ENCODE measurements around the gene KRTDAP.

The KRTDAP gene, protein sequence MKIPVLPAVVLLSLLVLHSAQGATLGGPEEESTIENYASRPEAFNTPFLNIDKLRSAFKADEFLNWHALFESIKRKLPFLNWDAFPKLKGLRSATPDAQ

DNA sequence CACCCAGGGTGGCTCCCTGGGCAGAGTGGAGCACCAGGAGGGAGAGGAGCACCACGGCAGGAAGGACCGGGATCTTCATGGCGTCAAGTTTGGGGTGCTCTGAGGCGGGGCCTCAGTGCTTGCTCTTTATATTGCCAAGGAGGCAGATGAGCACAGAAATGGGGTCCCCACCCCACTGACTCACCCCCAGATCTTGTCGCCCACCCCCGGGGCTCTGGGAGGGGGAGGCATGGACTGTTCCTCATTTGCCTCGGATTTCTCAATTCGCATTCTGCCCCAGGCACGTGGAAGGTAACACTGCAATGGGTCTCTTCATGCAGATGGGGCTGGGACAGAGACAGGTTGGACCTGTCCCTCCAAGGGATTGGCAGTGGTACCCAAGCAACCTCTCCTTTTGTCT lies at the start of gene KRTDAP:
Gene KRTDAP (minus strand): TSS at position 101 of the 400 bp plus-strand sequence. CDS start 22 bp downstream, at position 79.
- no peak for DNase-seq

DNA sequence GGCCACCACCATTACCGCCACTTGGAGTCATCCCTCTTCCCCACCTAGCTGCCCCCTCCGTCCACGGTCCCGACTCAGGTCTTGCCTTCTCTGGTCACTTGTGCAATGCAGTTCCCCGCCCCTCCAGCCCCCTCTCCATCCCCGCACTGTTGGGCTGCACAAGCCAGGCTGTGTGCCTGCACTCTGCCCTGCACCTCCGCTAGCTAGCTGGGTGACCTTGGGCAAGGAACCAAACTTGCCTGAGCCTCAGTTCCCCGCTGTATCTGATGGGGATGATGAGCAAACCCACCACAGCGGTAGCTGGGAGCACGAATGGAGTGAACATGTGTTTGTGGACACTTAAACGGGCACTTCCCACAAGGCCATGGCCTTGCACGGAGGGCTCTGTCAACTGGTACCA lies 49.6 kb upstream of the KRTDAP start:
- no peak for DNase-seq

DNA sequence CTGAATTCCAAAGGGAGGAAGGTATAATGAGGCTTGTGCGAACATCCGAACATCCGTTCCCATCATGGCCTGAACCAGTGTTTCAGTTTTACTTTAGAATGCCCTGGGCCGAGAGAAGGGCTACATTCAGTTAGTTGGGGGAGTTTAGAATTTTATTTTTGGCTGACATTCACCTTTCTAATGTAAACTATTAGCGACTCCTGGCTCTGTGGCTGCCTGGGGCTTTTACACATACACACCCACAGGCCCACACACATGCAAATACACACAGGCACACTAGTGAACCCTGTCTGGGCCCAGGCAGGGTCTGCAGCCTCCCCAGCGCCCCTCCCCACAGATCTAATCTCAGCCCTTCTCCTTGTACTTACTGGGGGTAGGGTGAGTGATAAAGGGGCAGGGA lies 49.0 kb upstream of the KRTDAP start:
- no peak for DNase-seq

DNA sequence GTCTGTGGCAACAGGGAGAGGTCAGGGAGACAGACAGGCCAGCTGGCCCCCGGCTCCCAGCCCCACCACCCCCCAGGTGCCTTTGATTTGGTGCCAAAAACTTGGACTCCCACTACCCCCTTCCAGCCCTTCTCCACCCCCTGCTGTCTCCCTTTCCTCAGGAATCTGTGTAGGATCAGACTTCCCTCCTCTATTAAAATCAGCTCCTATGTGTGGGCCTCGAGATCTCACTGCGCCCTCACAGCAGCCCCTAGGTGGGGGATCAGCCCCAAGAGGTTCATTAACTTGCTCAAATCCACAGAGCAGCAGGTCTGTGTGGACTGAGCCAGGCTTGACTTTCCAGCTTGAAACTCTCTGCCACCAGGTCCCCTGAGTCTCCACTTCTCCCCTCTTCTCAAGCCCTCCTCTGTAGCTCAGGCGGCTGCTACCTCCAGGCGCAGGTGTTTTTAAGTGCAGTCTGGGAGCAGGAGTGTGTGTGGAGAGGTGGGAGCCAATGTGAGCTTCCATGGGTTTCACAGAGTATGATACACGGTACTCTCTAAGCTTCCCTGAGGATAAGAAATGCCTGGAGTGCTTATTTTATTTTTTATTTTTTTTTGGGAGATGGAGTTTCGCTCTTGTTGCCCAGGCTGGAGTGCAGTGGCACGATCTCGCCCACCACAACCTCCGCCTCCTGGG lies 44.7 kb upstream of the KRTDAP start:
- DNase-seq, result no peak

DNA sequence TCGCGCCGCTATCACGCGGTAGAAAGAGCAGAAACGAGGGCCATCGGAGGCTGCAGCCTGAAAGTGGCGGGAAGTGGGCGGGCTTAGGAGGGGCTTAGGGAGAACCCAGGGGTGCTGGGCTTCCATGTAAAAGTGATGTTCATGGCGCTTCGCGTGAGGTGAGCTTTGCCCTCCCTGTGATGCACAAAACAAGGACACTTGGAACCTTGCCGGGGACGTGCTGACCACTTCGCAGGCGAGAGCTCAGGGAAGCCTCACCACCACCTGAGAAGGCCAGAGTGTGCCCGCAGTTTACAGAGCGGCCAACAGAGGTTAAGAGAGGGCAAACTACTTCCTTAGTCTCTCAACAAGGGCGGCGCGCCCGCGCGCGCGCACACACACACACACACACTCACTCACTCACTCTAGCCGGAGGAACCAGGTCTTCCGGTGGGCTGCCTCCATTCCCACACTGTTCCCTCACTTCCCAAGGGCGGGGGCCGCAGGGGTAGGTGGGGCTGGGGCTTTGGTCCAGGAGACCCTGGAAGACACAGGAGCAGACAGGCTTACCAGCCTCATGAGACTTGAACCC lies 43.6 kb upstream of the KRTDAP start:
- peak; percentile 41 for DNase-seq

DNA sequence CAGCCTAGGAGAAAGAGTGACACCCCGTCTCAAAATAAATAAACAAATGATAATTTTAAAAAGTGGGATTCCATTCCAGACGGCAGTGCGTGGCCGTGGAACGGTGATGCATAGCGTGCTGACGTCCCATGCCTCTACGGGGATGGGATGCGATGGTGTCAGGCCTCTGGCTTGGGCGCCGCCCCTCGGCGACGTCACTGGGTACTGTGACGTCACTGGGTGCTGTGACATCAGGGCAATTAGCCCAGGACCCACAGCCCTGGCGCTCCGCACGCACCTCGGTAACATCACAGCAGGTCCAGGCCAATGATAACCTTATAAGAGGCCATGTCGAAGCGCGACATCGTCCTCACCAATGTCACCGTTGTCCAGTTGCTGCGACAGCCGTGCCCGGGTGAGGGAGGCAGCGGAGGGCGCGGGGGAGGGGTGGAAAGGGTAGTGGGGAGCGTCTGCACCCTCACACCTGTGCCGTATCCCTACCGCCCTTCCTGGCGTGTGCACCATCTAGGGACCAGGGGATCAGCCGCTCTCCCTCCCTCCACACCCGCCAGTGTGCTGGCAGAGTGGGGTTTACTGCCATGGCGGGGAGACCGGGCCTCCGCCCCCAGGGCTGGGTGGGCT lies 43.0 kb upstream of the KRTDAP start, which contains the start of gene GAPDHS:
Gene GAPDHS (plus strand): TSS at position 256 of the 621 bp plus-strand sequence. CDS start 72 bp downstream, at position 328.
- no peak for DNase-seq

DNA sequence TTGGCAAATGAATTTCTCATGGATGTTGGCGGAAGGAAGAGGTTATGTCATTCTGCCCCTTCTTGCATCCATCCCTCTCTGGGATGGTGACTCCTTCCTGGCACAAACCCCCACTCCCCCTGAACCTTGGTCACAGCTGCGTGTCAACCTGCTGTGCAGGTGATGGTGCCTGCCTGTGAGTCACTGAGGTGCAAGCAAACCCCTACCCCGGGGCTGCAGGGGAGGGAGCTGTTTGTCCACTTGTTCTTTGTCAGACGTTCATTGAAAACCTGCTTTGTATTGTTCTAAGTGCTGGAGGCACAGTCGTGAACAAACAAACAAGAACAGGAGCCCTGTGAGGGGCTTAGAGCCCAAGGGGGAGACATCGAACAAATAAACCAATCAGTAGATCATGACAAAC lies 41.0 kb upstream of the KRTDAP start:
- DNase-seq, result no peak

DNA sequence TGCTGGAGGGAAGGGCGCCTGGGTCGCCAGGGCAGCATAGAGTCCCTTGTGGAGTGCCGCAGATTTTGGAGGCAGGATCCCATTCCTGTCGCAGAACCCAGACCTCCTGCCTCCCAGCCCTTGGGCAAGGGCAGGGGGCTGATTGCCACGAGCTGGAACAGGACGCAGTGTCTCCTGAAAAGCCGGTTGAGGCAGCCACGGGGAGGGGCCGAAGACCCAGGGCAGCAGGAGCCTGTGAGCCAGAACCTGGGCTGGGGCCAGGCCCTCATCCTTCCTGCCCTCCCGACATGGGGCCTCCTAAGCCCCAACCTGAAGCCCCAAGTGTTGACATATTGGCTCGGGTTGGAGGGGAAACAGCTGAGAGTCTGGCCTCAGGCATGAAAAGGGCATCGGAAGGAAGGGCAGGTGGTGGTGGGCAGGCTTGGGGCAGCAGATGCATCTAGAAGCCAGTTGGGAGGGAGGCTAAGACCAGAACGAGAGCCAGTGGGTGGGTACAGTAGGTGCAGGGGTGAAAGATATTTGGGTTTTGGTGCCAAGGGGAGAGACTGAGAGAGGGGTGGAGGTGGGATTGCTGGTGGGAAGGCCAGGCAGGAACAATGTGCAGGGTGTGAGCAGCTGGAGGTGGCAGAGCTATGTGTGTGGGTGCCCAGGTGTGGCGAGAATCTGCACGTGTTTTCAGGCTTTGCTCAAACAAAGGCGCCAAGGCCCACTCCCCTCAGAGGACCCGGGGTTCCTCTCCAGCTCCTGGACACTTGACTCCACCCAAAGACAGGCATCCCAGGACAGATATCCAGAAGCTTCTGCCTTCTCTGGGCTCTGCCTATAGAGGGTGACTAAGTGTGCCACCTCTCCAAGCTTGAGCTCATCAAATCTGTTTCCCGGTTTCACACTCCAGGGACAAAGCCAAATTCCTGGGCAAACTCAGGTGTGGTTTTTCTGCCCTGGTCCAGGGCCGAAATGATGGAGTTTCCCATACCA lies 39.3 kb upstream of the KRTDAP start:
- no peak for DNase-seq

DNA sequence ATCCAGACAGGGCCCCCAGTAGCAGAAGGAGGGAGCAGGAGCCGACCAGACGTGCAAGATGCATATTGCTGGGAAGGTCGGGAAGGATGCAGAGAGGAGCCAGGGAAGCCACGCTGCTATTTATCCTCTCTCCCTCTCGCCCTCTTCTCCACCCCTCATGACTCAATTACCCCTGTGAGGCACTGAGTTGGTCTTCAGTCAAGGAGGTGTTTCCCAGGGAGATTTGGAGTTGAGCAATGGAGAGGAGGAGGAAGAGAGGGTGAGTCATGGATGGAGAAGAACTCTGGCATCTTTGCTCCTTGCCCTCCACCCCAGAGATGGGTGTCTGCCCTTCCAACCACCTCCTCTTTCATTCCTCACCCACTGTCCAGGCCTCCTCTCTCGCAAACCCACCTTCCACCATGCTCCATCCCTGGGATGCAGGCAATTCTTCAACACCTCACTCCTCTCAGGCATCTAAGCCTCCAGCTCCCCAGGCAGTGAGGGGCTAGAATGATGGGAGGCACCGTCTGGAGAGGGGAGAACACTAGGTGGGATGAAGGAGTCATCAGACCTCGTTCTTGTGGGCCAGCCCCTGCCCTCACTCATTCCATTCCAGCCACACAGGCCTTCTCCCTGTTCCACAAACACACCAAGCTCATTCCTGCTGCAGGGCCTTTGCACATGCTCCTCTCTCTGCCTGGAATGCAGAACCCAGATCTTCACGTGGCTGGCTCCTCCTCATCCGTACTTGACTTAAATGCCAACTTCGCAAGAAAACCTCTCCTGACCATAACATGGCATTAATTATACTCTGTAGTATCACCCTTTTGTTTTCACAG lies 38.2 kb upstream of the KRTDAP start, which contains the start of gene SBSN:
Gene SBSN (minus strand): TSS at position 94 of the 821 bp plus-strand sequence. CDS start 30 bp downstream, at position 64.
- no peak for DNase-seq

DNA sequence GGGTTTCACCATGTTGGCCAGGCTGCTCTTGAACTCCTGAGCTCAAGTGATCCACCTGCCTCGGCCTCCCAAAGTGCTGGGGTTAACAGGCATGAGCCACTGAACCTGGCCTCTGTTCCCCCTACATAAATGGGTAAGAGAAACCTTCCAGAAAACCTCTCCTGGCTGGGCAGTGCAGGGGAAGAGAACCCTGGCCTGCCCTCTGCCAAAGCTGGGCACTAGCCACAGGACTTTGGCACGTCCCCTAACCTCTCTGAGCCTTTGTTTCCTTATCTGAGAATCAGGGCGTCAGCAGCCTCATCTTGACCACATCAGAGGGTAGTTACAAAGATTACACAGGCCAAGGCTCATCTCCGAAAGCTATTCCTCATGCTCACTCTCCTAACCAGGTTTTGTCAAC lies 35.6 kb upstream of the KRTDAP start:
- no peak for DNase-seq

DNA sequence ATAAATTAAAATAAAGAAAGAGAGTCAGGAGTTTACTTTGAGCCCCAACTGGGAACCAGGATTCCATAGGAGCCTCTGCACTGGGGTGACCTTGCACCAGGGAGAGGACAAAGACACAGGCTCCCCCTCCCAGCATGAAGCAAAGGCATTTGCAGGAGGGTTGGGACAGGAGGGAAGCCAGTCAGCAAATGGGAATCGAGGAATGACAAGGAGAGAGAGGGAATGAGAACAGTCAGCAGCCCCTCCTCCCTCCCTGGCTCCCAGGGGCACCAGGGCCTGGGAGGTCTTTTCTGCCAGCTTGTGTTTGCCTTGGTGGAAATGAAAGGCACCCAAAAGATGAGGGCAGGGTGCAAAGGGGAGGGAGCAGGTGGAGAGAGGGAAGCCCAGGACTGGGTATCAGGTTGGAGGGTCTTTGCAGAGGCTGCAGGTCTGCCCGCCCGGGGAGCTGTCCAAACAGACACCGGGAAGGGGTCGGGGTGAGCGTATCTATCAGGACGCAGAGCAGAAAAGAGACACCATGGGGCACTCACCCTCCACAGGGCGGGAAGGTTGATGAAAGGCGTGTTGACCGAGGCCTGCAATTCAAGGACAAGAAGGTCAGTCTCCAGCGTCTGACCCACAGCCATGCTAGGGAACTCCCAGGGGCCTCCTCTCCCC lies 34.0 kb upstream of the KRTDAP start:
- peak; percentile 20 for DNase-seq

DNA sequence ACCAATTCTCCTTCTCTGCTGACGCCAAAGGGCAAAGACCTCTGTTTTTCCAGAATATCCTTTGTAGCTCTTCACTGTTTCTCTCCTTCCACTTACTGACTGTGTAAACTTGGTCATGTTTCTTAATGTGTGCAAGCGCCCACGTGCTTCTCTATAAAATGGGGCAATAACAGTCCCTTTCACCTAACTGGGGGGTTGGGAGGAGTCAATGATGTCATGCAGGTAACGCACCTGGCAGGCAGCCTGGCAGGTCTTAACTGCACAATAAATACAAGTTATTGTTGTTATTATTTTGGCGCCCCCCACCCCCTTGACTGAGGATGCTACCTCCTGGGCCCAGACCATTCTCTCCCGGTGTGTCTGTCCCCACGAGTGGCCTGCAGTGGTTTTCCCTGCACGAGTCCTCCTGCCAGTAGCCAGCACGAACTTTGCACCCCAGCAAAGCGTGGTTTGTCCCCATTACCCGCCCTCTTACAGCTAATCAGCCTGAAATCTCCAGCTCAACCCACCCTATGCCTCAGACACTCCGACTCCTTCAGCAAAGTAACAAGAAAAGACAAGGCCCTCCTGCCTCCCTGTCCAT lies 32.6 kb upstream of the KRTDAP start:
- DNase-seq, result no peak

DNA sequence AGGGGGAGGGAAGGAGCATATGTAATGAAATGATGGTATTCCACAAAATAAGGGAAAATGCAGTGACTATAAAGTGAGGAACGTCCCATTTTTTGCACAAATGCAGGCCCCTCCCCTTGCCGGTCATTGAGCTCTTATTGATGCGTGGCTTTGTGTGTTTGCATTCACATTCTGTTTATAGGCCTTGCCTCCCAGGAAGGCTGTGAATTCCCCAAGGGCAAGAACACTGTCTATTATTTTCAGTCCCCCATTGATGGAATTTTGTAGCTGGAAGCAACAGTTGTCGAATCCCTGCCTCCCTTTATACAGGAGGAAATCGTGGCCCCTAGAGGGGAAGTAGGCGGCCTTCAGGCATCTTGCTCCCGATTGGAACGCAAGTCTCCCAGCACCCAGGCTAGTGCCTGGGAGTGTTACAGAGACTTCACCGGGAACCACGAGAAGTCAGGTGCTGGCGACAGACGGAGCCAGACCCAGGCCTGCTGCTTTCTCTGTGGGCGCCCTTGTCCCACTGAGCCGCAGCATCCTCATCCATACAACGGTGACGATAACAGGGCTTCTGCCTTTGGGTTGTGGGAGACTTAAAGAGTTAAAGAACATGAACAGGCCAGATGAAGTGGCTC lies 31.0 kb upstream of the KRTDAP start:
- no peak for DNase-seq

DNA sequence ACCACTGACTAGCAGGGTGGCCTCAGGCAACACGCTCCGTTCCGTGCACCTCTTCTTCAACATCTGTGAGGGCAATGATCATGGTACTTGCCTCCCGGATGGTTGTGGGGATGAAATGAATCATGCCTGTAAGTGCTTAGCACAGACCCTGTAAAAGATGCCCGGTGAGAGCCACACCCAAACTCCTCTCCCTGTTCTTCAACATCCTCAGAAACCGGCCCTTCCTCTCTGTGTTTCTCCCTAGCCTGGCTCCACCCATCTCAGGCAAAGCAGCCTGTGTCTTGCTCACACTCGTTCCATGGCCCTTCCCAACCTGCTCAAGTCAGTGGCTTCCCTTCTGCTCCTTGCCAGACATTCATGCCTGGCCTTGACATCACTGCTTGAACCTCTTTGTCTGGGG lies 29.0 kb upstream of the KRTDAP start:
- no peak for DNase-seq

DNA sequence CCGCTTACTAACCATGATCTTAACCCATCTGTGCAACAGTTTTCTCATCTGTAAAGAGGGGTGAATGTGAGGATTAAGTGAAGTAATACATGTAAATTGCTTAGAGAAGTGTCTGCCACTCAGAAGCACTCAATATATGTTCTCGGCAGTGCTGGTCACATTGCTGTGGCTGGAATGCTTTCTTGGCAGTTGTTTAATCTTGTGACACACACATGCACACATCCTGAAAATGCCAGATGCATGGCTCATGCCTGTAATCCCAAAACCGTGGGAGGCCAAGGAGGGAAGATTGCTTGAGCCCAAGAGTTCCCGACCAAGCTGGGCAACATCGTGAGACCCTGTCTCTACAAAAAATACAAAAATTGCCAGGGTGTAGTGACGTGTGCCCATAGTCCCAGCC lies 28.0 kb upstream of the KRTDAP start:
- DNase-seq, result peak; percentile 12

DNA sequence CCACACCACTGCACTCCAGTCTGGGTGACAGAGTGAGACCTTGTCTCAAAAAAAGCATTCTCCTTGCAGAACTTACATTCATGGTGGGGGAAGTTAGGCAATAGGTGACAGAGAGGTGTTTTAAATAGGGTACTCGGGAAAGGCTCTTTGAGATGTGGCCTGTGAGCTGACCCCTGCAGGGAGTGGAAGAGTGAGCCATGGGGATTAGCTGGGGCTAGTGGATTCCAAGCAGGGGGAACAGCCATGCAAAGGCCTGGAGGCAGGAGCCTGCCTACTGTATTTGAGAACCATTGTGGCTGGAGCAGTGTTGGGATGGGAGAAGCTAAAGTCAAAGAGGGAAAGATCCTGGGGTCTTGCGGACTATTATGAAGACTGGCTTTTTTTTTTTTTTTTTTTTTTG lies 27.1 kb upstream of the KRTDAP start:
- DNase-seq, result no peak

DNA sequence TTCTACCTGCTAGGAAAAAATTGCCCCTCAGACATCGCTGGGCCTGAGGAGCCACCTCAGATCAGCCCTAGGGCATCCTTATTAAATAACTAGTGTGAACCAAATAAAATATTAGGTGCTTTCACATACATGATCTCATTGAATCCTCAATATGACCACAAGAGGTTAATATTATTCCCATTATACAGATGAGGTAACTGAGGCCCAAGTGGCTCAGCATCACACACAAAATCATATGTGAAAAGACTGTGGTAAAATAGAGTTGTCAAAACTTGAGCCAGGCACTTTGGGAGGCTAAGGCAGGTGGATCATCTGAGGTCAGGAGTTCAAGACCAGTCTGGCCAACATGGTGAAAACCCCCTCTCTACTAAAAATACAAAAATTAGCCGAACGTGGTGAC lies 26.0 kb upstream of the KRTDAP start:
- no peak for DNase-seq

DNA sequence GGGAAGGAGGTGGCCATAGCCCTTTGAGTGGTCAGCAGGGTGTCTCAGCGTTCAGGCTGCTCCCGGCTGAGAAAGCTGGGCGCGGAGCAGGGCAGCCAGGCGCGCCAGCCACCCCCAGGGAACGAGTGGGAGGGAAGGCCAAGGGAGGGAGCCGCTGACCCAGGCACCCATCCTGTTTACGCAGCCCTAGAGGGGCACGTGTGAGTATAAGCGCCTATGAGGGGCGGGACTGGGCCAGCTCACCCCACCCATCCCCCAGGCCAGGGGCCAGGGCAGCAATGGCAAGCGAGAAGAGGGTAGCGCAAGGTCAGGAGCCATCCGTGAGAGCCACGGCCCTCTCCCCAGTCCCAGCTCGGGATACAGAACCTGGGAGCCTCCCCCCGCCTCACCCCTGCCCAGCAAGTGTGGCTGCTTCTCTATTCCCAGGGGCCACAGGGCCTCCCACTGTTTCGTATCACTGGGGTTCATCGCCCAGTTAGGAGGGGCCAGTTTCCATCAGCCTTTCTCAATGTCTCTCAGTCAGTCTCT lies 24.1 kb upstream of the KRTDAP start:
- DNase-seq, result peak; percentile 5

DNA sequence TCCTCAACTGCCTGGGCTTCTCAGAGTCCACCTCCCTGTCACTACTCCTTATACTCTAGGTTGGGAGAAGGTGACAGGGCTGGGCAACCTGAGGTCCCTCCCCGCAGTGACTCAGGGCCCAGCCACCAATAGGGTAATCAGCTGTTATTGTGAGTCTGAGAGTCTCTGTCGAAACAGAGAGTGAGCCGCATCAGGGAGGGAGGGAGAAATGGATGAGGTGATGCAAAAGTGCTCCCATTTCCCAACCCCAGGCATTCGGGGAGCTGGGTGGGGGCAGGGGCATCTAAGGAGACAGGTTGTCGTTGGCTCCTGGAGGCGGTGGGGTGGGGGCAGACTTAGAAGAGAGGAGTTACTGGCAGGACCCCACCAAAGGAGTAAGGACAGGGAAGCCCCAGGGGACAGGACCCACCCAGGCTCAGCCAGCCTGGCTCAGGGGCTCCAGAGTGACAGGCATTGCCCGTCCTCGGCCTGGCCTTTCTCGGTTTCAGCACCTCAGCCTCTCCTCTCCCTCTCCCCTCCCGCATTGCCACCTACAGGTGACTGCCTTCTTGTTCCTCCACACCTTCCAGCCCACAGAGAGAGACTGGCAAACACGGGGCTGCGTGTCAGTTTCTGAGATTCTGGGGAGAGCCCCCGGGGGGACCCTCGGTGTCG lies 23.5 kb upstream of the KRTDAP start, which contains the start of gene DMKN:
Gene DMKN (minus strand): TSS at position 22 of the 654 bp plus-strand sequence. CDS start 174 bp downstream, outside the sequence.
- DNase-seq, result peak; percentile 6

All from eye (tissue), 1 donor.